ENCODE data around the gene SBNO2.
"Not testable (repeated sequence)": the region's sequence is repeated elsewhere in the genome, so short reads cannot be mapped to it uniquely, and the experiment has no call there.

The SBNO2 gene

DNA sequence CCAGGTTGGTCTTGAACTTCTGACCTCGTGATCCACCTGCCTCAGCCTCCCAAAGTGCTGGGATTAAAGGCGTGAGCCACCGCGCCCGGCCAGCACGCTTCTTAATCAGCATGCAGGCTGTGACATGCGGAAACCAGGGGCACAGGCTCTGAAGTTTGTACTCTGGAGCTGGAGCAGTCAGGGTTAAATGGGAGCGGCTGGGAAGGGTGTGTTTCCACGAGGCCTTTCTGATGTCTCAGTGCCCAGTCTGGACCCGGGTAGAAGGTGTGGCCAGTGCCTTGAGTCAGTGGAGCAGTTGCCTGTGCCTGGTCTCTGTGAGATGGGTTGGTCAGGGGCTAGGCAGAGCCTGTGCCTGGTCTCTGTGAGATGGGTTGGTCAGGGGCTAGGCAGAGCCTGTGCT is 34.8 kb upstream of the SBNO2 start:
- DNase-seq = not testable (repeated sequence)

DNA sequence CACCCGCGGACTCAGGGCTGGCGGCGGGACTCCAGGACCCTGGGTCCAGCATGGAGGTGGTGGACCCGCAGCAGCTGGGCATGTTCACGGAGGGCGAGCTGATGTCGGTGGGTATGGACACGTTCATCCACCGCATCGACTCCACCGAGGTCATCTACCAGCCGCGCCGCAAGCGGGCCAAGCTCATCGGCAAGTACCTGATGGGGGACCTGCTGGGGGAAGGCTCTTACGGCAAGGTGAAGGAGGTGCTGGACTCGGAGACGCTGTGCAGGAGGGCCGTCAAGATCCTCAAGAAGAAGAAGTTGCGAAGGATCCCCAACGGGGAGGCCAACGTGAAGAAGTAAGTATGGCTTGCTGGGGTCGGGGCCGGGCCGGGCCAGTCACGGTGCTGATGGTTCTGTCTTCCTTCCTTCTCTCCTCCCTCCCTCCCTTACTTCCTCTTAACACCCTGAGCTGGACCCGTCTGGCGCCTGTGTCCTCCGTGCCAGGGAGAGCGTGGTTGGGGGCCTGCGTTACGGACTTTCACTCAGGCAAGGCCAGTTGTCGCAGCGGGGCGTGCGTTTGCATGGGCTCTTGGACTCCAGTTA is 32.9 kb upstream of the SBNO2 start:
- DNase-seq = no peak

DNA sequence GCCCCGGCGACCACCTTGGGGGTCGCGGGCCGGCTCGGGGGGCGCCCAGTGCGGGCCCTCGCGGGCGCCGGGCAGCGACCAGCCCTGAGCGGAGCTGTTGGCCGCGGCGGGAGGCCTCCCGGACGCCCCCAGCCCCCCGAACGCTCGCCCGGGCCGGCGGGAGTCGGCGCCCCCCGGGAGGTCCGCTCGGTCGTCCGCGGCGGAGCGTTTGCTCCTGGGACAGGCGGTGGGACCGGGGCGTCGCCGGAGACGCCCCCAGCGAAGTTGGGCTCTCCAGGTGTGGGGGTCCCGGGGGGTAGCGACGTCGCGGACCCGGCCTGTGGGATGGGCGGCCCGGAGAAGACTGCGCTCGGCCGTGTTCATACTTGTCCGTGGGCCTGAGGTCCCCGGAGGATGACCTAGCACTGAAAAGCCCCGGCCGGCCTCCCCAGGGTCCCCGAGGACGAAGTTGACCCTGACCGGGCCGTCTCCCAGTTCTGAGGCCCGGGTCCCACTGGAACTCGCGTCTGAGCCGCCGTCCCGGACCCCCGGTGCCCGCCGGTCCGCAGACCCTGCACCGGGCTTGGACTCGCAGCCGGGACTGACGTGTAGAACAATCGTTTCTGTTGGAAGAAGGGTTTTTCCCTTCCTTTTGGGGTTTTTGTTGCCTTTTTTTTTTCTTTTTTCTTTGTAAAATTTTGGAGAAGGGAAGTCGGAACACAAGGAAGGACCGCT is 32.2 kb upstream of the SBNO2 start:
- DNase-seq = no peak

DNA sequence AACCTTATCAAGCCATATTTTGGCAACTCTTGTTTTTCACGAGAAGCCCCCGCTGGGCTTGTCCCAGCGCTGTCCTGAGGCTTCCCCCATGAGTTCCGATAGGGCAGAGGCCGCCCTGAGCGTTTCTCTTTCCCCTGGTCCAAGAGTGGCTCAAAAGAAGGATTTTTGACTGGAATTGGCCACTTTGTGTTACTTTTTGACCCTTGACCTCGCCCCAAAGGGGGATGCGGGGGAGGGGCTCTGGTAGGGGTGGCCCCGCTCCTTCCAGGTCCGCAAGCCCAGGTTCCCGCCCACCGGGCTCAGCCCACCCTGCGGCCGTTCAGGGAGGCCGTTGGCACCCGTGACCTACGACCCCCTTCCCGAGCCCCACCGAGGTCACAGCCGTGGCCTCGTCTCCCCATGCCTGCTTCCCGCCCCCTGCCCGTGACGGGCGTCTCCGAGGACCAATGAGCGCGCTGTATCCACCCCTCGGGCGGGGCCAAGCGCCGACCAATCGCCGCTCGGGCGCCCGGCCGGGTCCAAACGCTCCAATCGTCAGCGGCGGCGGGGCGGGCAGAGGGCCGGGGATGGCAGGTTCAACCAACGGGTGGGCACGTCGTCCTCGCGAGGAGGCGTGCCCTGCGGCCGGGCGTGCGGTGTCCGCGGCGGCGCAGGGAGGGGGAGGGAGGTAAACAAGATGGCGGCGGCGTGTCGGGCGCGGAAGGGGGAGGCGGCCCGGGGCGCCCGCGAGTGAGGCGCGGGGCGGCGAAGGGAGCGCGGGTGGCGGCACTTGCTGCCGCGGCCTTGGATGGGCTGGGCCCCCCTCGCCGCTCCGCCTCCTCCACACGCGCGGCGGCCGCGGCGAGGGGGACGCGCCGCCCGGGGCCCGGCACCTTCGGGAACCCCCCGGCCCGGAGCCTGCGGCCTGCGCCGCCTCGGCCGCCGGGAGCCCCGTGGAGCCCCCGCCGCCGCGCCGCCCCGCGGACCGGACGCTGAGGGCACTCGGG is 31.3 kb upstream of the SBNO2 start, which contains the start of gene STK11:
Gene STK11 (plus strand): TSS at position 665 of the 986 bp plus-strand sequence. CDS start 1,136 bp downstream, outside the sequence.
- DNase-seq = peak; percentile 86

DNA sequence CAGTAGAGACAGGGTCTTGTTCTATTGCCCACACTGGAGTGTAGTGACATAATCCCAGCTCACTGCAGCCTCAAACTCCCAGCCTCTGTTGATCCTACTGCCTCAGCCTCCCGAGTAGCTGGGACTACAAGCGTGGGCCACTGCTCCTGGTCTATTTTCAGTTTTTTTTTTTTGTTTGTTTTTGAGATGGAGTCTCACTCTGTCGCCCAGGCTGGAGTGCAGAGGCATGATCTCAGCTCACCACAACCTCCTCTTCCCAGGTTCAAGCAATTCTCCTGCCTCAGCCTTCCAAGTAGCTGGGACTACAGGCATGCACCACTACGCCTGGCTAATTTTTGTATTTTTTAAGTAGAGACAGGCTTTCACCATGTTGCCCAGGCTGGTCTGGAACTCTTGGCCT is 26.5 kb upstream of the SBNO2 start:
- DNase-seq = not testable (repeated sequence)

DNA sequence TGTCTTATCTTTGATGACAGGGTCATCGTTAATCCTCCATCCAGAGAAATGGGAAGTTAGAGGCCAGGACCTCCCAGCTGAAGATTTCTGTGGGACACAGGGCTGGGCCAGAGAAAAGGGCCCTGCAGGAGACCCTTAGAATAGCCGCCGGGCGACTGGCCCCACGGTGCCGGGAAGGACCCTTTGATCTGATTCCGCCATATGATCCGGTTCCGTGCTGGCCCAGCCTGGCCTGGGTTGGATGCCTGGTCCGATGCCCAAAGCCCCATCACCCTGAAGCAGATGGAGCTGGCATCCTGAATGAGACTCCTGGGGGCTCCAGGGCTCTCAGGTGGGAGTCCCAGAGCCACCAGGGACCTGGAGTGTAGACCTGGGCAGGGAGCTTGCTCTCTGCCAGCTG is 25.5 kb upstream of the SBNO2 start:
- no peak for DNase-seq

DNA sequence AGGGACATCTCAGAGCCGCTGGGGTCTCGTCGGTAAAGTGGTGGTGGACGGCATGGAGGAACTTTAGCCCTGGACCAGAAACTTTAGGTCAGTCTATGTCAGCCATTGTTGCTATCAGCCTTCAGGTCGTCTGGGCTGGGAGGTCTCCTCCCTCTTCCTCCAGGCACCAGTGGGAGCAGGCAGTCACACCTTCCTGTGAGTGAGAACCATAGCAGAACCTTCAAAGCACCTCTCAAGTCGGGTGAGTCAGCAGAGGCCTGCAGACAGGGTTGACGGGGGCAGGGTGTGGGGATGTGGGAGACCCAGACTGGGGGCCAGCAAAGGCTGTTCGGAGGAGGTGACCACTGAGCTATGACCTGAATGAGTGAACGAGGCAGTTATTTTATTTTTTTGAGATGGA is 15.4 kb upstream of the SBNO2 start:
- DNase-seq = no peak

DNA sequence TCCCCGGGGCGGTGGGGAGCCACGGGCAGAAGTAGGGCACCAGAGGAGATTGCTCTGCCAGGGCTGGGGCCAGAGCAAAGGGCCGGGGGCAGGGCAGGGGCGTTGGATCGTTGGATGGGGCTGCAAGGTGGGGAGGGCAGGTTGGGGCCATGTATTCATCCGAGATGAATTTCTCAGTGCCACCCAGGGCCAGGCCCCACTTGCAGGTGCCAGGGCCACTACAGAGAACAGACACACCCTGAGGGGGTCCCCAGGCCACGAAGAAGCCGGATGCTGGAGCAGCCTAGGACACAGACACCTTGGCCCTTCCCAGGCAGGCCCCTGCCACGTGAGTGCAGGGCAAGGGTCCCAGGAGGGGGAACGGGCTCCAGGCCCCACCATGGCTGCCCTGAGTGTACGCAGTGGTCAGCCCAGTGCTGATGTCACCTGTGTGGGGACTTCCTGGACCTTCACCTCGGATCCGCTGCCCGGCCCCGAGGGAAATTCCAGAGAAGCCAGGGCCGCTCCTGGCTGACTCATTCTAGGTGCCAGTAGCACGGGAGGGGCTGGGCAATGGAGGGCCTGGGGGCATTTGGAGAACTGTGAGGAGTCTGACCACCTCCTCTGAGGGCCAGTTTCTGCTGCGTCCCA is 9.6 kb upstream of the SBNO2 start:
- DNase-seq = no peak

DNA sequence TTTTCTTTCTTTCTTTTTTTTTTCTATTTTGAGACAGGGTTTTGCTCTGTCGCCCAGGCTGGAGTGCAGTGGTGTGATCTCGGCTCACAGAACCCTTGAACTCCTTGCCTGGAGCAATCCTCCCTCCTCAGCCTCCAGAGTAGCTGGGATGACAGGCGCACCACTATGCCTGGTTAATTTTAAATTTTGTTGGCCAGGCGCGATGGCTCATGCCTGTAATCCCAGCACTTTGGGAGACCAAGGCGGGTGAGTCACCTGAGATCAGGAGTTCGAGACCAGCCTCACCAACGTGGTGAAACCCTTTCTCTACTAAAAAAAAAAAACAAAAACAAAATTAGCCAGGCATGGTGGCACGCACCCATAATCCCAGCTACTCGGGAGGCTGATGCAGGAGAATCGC is 8.7 kb upstream of the SBNO2 start:
- DNase-seq = no peak

DNA sequence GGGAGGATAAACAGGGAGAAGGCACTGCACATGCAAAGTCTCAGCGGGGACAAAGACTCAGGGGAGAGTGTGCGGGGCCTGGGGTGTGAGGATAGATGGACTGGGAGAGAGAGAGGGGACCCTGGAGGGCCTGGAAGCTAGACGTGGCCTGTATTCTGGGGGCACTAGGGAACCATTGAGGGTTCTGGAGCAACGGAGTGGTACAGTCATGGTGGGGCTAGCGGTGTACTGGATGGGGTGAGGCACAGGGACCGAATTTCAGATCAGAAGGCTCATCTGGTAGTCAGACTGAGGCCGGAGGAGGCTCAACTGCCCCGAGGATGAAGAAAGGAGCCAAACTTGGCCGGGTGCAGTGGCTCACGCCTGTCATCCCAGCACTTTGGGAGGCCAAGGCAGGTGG is 8.0 kb upstream of the SBNO2 start:
- no peak for DNase-seq

DNA sequence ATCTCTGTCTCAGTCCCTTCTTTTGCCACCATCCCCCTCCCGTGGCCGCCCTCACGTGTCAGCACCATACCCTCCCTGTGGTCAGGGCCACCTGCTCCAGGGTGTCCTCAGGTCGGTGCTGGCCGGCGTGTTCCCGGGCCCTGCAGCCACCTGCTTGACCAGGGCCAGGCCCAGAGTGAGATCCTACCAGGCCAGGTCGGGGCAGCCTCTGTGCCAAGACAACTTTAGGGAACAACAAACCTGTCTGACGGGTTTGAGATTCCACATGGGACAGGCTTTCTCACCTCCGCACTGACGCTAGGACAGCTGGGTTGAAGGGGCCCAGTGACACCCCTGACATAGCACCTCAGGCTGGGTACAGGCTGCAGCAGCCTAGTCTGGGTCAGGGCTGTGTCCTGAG is 7.5 kb upstream of the SBNO2 start:
- no peak for DNase-seq

DNA sequence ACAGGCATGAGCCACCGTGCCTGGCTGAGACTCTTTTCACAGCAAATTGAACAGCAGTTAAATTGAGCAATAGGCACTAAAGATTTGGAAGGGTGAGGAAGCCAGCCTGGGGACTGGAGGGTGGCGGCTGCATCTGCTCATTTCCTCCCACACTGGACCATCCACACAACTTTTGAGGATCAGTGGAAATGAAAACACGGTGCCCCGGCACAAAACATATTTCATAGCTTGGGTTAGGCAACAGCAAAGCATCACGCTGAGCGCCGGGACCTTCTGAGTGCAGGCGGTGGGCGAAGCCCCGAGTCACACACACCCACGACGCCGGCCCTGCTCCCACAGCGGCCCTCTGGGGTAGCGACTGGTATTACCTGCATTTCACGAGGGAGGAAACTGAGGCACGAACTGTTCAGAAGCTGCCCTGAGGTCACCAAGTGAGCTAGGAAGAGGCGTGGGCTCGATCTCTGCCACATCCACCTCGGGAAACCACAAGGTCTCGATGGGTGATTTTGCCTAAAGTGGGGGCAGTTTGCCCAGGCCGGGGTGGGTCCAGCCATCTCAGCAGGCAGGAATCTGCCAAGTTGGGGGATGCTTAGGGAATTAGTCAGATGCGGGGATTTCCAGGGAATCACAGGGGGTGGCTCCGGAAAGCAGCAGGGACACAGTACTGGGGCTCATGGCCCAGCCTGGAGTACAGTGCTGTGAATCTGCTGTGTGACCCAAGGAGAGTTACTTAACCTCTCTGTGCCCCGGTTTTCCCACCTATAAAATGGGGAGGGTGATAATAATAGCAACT is 3.5 kb upstream of the SBNO2 start:
- DNase-seq = no peak

DNA sequence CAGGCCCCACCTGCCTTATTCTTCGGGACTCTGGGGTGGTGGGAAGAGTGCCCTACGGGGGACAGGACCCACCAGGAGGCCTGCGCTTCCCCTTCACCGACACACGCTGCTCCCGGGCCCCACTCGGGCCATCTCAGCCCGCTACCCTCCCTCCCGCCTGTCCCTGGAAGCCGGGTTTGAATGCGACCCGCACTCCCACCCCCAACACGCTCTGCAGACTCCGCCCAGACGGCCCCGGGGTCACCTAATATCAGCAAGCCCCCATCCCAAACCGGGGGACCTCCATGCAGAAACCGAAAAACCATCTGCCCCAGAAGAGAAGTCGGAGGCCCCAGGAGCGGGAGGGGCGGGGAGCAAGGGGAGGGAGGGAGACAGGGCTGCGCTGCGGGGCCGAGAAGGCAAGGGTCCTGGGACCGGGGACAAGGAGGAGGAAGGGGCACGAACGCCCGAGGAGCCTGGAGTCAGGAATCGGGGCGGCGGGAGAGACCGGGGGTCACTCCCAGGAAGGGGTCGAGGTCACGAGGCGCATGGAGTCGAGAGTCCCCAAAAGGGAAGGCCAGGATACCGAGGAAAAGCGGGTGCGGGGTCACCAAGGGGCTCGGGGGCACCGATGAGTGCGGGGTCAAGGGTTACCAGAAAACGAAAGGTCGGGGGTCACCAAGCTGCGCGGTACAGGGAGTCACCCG is 766 bp downstream of the SBNO2 start:
- no peak for DNase-seq

DNA sequence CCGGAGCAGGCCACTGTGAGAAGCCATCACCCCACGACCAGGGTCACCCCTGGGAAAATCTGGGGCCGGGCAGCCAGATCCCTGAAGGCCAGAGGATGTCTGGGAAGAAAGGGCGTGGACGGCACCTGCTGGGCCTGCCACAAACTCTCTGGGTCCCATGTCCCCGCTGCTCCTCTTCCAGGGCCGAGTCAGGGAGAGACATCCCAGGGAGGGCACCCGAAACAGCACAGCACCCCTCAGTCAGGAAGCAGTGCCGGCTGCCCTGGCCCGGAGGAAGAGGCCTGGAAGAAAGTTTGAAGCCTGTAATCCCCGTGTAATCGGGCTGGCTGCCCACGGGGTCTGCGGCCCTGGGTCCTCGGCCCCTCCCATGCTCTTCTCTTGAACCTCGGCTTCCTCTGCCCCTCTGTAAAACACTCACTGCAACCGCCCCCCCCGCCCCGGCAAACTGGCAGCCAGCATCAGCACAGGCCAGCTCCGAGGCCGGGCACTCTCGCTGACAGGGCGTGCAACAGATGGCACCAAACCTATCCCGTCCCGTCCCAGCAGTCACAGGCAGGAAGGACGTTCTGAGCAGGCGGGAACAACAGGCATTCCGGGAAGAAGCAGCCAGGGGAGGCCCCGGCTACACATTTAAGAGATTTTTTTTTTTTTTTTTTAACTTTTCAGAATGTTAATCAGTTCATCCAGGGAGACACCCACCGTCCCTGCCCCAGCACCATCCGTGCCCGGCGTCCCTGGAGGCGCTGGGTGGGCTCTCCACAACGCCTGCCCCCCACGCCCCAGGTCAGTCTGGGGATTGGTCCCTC is 1.5 kb downstream of the SBNO2 start:
- no peak for DNase-seq

DNA sequence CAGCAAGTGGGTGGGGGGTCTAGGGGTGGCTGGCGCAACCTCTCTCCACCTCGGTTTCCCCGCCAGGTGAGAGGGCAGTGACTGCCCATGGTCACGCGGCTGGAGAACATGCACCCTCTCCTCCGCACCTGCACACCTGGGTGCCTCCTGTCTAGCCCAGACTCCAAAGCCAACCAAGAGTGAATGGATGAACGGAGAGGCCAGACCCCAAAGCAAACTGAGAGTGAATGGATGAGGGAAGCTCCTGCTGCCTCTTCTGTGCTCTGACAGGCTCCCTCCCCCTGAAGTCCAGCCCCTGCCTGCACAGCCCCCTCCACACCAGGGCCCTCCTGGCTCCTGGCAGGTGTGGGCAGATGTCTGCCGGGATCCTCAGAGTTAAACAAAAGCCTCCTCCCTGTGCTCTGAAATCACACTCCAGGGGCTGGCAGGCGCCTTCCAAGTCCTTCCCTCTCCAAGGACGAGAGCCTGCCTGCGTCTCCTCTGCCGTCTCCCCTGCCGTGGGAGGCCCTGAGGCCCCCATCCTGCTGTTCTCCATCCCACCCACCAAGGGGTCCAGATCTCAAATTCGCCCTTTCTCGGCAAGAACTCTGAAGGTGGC is 2.2 kb downstream of the SBNO2 start:
- no peak for DNase-seq

DNA sequence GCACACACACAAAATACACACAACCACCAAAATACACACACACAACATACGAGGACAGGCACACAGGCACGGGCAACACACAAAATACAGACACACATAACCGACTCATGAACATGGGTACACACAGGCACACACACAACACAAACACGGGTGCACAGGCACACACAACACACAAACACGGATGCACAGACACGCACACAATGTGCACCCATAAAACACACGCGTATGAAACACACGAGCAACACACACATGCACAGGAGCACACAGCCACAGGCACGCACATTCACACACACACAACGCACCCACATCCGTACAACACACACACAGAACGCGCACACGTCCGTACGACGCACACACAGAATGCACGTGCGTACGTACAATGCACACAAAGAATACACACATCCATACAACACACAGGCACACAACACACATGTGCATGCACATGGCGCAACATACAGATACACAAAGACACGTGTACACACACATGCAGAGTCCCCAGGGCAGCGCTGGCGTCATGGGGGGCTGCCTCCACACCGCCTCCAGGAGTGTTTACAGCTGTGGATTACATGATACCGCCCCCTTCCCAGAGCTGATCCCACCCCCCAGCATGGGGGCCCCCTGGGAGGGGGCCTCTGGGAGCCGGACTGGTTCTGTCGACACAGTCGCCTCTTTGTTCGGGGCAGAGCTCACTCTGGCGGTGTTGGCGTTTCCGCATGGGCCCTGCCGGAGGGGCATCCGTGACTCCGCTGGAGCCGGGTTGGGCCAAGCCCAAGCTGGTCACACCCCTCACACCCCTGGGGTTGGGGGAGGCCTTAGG is 2.9 kb downstream of the SBNO2 start:
- DNase-seq = no peak

DNA sequence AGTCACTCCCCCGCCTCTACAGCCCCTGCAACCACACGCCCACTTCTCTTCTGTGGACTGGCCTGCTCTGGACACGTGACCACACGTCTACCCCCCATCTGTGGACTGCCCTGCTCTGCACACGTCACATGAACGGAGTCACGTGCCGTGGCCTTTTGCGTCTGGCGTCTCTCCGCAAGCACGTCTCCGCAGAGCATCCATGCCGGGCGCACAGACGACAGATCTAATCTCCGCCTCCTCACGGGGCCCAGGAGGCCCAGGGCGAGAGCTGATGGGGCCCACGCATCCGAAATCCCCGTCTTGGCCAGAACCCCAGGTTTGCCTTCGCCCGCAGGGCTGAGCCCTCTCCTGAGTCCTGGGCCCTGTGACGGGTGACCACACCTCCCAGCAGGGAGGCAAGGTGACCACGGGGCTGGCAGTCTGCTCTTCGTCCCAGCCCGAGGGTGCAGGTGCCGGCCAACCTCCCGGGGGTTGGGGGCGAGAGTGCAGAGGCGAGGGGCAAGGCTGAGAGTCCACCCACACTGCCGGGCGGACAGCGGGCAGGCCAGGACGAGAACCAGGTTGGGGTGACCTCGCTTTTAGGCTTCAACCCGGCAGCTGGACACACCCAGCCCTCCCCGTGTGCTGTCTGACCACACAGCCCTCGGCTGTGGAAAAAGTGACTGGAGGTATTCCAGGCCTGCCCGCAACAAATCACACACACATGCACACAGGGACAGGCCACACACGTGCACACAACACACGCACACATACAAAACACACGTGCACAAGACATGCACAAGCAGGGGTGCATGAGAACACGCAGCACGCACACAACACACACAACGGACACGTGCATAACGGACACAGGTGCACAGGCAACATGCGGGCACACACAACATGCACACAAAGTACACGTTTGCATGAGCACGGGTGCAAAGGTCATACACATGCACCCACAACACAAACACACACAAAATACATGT is 3.9 kb downstream of the SBNO2 start:
- DNase-seq = no peak

DNA sequence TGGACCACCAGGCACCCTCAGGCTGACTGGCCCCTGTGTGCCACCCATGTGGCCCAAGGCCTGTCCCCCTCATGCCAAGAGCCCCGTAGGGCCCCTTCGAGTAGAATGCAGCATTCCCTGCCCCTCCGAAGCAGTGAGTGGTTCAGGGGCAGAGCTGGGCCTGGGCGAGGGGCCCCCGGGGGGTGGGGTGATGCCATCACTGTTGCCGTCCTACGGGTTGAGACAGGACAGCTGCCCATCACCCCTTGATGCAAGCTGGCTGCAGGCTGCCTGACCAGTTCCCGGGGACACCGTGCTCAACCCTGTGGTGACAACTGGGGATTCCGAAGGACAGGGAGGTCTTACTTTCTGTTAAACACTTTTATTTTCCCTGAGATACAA is 4.7 kb downstream of the SBNO2 start:
- DNase-seq = no peak
